Activated CD4-positive, alpha-beta T cell treated with anti-CD3 and anti-CD28 coated beads, Interleukin-2, amount 50 U/mL, for 16 hours (primary cell): Measurements from ENCODE around the gene PTGES2.
A peak's percentile ranks its signal among the peaks of the same experiment; 100 is the strongest.
"Not testable (repeated sequence)": the region's sequence is repeated elsewhere in the genome, so short reads cannot be mapped to it uniquely, and the experiment has no call there.

Experiments used
- DNase-seq: peaks from one replicate; pipeline ENCODE4 v3.0.0-alpha.2; 2020

PTGES2 gene

DNA sequence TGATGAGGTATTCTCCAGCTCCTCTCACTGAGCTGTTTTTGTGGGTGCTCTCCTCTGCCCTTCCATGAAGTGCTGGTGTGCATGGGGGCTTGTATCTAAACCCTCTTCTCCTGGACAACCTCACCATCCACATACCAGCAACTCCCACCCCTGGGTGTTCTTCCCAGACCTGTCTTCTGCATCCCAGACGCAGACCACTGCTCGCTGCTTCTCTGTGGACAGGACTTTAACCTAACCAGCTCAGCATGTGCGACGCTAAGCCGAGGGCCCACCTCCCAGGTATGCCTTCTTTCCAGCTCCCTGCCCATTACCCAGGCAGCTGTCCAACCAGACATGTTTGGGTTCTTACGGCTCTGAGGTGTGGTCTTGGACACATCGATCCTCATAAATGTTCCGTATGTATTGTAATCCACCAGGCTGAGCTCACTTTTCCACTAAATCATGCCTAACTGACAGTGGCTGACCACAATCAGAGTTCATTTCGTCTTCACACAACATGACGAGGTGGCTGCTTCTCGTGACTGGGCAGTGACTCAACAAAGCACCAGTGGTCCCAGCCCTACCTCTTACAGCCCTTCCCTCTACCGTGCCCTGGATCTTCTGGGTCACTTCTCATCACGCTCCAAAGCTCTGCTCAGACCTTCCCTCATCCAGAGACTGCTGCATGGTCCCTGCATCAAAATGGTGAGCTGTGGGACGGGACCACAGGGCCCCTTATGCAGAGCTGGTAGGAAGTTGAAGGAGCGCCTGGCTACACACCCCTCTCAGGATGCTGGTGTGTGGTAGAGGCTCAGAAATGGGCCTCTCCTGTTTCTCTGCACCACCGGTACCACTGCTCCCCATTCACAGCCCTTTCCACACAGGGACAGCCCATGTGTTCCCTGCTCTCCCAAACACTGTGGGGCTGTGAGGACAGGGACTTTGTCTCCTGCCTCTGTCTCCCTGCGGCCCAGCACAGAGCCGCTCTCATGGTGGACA lies 9.6 kb upstream of the PTGES2 start:
- no peak for DNase-seq

DNA sequence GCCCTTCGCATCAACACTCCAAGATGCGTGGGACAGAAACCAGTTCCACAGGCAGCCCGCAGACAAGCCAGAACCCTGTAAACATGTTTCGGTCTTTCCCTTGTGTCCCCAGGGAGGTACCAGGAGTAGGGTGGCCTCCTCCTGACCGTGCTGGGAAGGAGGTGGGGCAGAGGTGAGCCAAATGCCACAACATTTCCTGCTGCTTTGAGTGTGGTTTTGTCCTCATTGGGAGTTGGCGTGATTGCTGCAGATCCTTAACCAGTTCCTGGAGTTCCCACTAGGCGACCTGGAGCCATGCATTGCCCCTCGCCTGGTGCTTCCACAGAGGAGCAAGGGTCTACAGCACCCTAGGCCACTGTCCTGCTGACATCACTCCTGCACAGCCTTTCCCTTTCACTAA lies 8.0 kb upstream of the PTGES2 start:
- not testable (repeated sequence) for DNase-seq

DNA sequence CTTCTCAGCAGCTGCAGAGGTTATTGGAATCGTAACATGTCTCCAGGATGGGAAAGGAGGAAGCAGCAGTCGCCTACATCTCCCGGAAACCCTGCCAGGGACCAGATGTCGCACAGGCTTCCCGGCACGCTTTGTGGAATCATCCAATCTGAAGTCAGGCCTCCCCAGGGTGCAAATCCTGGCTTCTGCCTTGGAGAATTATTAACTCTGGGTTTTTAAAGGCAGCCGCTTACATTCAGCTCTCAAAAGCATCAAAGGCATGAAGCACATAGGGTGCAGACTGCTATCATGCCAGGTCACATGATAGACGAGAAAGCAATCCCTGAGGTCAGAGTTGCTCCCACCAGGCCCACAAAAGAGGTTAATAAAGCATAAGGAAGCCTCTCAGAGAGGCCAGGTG lies 4.6 kb upstream of the PTGES2 start:
- DNase-seq = not testable (repeated sequence)

DNA sequence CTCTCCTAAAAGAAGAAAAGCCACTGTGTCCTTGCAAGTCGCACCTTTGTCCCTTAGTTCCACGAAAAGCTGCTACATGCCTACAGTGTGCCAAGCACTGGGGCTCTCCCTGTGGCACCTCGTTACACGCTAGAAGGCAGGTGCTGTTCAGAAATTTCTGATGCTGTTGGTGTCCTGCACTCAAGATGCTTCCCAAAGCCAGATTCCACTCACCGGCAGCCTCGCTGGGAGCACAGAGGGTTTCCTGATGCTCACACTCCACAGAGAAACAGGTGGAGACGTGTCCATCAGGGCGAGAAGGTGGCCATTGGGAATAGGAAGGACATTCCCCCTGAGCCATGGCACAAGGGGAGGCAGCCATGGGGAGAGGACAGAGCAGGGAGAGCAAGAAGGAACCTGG lies 3.8 kb upstream of the PTGES2 start:
- not testable (repeated sequence) for DNase-seq

DNA sequence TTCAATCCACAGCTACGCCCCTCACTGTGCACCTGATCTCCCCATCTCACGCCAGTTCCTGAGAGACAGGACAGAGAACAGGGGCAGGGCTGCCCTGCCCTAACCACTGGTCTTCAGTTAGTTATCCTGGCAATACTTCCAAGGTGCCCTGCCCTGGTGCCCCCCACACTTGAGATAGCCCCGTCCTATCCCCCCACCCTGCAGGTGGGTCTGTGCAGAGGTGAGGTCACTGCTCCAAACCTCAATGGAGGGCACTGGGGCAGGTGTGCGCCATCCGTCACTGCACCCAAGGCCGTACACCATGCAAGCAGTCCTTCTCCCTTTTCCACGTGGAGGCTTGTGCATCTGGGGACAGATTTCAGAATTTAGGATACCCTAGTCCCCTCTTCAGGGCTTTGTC lies 3.1 kb upstream of the PTGES2 start:
- not testable (repeated sequence) for DNase-seq

DNA sequence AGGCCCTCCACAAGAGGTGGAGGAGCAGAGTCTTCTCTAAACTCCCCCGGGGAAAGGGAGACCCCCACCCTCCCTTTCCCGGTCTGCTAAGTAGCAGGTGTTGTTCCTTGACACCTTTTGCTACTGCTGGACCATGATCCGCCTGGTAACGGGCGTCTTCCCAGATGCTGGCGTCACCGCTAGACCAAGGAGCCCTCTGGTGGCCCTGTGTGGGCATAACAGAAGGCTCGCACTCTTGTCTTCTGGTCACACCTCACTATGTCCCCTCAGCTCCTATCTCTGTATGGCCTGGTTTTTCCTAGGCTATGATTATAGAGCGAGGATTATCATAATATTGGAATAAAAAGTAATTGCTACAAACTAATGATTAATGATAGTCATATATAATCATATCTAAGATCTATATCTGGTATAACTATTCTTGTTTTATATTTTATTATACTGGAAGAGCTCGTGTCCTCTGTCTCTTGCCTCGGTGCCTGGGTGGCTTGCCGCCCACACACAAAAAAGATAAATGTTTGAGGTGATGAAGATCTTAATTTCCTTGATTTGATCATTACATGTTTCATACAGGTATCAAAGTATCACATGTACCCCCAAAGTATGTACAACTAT lies 2.6 kb upstream of the PTGES2 start:
- peak; percentile 60 for DNase-seq

DNA sequence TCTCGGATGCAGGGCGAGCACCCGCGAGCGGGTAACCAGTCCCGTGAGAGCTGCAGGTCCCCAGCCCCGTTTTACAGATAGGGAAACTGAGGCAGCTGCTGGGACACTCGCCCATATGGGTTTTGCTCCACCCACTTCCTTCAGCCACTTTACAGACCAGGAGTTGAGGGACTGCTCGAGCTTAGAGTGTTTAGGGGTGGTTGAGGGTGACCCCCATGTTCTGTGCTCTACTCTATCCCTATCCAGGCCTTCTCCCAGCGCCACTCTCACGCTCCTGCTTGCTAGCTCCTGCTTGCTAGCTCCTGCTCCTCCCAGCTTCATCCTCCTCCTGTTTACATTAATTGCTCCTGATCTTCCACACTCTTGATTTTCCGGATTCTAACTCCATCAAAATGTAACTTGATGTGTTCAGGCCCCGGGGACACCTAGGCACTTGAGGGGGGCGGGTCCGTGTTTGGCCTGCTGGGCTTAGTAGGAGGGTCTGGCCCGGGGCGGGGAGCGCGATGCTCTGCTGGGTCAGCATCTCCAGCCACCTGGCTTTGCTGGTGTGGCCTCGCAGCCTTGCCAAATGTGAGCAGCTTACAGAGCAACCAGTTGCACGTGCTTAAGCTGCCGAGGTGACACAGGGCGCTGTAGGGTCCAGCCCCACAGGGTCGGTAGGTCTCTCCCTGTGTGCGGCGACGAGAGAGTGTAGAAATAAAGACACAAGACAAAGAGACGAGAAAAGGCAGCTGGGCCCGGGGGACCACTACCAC lies 1.5 kb upstream of the PTGES2 start:
- DNase-seq = no peak

DNA sequence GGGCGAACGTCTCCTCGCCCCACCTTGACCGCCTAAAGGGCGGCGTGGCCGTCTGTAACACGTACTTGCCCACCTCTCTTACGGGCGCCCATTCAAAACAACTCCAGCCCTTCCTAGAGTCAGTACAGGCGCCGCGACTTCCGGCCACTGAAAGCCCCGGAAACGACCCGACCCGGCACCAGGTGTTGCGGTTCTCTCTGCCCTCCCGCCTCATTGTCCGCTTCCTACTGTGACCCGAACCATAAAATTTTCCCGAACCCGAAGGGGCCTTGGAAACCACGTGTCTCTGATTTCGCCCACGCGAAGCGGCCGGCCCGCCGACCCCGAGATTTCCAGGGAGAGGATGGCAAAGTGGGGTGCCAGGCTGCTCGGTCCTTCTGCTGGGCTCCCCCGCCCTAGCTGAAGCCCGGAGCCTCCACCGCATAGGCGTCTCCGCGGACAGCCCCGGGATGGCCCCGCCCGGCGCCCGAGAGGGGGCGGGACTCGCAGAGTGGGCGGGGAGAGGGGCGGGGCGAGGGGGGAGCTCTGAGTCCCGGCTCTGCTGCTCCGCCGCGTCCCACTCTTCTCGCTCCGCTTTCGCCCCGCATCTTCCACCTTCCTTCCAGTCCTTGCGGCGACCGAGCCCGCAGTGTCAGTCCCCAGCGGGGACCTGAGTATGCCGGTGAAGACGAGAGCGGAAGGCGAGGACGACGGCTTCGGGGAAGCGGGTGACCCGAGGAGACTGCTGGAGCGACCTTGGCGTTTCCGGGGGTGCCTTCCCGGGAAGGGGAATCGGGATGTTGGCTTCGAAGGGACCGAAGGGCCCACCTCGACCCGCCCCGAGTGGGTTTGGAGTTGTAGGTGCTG lies 684 bp upstream of the PTGES2 start:
- peak; percentile 87 for DNase-seq

DNA sequence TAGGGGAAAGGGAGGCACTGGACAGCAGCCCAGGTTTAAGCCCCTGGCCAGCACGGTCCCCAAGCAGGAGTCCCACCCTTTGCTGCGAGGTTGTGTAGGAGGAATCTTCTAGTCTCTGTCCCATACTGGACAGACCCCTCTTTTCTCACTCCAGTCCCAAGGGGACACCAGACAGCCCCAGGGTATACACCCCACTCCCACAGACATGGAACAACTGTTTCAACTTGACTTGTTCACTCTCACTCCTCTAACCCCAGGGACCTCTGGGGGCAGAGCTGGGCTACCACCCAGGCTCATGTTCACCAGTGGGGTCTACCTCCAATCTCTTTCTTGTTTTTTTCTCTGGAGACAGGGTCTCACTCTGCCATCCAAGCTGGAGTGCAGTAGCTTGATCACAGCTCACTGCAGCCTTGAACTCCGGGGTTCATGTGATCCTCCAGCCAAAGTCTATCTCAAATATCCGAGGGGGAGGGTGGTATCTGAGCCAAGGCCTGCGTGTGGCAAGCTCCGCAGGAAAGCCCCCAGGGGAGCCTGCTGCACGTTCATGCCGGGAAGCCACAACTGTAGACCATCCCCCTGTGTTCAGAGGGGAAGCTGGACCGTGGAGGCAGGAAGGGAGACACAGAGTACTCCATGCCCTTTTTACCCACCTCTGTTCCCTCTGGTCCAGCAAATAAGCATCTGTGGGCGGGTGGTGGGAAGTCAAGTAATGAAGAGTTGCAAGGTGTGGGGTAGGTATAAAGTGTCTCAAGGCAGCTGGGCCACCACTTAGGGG lies 1.8 kb downstream of the PTGES2 start:
- DNase-seq = no peak

DNA sequence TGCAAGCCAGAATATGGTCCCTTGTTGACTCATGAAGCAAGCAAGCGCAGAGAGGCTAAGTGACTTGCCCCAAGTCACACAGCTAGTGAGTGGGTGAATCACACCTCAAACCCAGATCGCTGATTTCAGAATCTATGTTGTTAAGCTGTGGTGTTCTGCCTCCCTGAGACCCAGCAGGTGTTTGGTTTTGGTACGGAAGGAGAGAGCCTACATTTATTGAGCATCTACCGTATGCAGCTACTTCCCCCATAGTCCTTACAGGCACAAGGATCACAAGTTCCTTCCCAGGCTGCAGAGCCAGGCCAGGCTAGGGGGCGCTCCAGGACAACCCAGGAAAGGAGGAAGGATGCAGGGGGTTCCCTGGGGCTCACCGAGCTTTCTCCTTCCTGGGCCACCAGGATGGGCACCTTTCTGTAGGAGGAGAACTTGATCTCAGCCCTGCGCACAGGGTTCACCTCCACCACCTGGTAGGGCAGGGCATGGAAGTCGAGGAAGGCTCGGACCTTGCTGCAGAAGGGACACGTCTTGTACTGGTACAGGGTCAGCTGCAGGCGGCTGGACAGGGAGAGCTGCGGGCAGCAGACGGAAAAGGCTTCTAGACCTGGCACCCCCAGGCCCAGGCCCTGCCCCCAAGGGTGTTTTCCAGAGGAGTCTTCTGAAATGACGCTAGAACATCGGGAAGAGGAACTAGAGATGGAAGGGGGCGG lies 2.5 kb downstream of the PTGES2 start:
- DNase-seq = peak; percentile 45

DNA sequence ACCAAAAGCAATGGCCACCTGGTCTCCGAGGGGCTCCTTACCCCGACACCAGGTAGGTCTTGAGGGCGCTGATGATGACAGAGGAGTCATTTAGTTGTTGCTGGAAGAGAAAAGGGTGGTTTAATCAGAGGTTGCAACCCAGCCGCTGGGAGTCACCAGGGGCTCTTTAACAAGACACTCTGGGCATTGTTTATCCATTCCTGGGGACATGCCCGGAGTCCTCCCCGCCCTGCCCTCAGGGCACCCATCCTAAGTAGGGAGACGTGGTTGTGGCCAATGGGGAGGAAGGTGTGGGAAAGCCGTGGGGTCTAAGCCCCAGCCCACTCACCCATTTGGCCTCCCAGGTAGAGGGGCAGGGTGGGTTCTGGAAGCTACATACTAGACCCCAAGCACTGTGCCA lies 3.1 kb downstream of the PTGES2 start:
- DNase-seq = no peak

DNA sequence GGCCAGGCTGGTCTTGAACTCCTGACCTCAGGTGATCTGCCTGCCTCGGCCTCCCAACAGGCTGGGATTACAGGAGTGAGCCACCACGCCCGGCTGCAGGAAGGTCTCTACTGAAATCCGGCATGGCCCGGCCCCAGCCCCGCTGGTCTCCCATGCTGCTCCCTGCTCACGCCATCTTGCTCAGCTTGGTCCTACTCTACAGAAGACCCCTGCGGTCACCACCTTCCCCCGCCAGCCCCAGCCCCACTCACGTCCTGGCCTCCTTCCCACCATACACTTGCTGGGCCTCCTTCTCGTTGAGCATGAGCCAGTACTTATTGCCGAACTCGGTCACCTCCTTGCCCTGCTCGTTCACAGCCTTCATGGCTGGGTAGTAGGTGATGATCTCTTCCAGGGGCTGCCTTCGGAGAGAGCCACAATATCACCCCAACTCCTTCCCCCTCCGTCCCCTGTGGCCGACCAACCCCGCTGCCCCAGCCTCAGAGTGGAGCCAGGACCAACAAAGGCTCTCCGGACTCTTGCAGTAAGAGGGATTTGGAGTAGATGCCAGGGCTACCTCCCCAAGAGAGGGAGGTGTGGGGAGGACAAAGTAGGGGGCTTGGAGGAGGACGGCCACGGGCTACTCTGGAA lies 4.0 kb downstream of the PTGES2 start:
- no peak for DNase-seq

DNA sequence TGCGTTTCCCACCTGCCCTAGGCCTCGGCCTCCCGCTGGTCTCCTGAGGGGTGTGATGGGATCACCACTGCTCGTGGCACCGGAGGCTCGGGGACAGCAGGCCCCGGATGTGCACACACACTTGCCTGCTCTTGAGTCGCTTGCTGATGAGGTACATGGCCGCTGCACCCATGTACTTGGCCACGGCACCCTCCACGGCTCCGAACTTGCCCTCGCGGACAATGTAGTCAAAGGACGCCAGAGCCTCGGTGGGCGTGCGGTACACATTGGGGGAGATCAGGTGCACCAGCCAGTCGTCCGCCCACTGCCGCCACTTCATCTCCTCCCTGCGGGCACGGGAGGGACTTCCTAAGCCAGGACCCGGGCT lies 4.7 kb downstream of the PTGES2 start:
- DNase-seq = no peak

DNA sequence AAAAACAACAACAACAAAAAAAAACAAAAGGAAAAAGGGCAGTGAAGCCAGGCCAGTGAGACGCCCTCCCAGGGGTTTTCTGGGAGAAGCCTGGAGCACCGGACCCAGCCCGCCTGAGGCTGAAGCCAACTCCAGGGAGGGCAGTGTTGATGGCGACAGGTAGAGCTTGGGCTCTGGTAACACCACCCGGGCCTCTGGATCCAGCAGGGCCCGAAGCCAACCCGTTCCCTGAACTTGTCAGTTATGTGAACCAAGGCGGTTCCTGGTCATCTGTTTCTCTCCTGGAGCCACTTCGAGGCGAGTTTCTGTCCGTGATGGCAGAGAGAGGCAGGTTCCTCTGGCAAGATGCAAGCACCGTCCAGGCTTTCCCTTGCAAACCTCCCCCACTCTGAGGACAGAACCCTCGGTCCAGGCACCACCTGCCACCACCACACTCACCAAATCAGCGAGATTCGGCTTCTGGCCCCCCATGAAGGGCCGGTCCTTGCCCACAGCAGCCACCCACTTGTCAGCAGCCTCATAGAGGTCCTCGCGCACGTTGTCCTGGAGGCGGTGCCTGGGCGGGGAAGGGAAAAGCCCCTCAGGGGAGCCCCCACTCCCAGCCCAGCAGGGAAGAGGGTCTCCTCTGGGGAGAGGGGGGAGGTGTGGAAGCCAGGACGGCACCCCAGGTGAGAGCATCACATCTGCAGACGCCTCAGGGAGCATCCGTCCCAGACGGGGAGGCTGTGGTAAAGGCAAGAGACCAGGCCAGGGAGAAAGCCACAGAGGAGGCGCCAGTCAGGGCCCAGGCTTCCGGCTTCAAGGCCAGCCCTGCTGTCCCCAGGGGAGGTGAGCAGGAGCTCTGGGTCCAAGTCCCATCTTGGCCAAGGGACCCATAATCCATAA lies 5.4 kb downstream of the PTGES2 start:
- DNase-seq = no peak

DNA sequence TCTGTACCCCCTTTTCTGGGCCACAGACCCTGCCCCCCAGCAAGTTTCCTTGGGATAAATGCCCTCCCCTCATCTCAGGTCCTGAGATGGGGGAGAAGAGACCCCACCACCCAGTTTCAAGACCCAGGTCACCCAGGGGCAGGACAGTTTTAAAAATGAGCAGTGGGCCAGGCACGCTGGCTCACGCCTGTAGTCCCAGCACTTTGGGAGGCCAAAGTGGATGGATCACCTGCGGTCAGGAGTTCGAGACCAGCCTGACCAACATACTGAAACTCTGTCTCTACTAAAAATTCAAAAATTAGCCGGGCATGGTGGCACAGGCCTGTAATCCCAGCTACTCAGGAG lies 6.1 kb downstream of the PTGES2 start:
- DNase-seq = no peak

DNA sequence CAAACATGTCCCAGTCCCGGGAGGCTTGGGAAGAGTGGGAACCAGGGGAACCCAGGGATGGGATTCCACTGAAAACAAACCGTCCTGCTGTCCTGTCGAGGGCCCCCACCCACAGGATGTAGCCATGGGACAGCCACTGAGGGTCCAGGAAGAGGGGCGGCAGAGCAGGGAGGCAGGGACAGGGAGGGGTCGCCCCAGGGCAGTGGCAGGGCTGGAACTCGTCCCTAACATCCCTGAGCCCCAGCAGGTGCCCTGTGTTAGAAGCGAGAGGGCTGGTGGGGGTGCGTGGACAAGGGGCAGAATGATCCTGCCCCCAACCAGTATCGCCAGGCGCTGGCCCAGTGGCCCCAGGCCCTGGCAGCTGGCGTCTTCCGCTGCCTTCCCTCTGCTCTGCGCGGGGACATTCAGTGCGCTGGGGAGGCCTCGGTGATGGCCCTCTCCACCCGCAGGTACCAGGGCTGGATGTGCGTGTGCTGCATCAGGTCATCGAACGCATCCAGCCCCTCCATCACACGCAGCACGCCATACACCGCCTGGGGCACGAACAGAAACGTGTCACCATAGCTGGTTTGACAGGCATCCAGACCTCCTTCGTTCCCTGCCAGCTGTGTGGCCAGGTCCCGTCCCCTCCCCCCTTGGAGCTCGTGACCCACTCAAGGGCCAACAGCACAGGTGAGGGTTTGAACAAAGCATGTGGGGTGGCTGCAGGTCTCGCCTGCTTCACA lies 6.6 kb downstream of the PTGES2 start:
- no peak for DNase-seq

DNA sequence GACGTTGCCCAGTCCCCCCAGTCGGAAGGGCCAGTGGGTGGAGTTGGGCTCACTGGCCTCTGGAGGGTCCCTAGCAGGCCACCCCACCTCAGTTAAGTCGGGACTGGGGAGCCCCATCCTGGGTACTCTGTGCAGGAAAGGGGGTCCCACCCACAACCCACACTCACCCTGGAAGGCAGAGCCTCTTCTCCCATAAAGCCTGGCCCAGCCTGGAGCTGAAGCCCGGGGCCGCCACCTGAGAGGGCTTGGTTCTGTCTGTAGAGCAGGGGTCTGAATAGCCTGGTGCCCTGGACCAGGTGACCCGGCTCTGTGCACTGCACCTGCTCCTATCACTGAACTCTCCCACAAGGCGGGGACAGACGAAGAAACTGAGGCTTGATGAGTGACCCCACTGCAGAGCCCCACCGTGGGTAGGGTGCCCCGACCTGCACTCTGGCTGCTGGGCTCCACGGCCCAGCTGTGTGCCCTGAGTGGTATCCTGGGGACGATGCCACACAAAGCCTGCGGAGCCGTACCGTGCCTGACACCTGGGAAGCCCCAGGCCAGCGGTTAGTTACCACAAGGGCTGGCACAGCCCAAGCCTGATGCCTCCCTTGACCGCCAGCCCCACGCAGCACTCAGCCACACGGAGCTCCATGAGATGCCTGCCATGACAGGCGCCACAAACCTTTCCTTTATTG lies 7.3 kb downstream of the PTGES2 start:
- DNase-seq = no peak

DNA sequence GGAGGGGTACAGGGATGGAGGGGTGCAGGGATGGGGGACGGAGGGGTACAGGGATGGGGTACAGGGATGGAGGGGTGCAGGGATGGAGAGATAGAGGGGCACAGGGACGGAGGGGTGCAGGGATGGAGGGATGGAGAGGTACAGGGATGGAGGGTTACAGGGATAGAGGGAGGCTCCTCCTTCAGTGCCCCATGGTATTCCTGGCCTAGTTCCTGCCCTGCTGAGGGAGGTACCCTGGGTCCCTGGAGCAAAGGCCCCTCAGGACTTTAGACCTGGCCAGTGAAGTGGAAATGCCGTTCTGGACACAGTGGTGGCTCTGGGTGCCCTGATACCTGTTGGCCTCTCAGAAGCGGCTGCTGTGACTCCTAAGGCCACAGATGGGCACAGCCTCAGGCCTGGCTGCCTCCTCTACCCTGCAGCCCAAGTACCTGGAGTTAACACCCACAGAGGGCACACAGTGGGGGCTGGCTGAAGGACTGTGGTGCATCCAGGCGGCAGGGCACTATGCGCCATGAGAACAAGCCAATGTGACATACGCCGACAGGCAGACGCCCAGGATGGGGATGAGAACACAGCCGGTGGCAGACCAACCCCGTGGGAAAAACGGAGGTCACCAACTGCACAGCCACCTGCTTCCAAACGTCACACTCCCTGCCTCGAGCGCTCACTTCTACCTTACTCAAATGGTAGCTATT lies 8.4 kb downstream of the PTGES2 start:
- no peak for DNase-seq
